Measurements from ENCODE around the gene ARAP2. TPM values are rescaled to one million over a fixed set of nuclear protein-coding genes. Genes with fewer than 3 reads are reported as not detected.

The ARAP2 gene
- total and polyA plus RNA-seq, 9 donors = 0.76 to 77.3 (median 5.9) TPM

- no peak overlapping the region for H3K27ac ChIP-seq
- H3K27me3 ChIP-seq = no peaks in the 10 kb centered on the region
- no peaks in the 10 kb centered on the region for H3K9me3 ChIP-seq
- WGBS, 3 donors = 41 to 54% (median 42%) methylated on average over 2 of the region's 2 CpGs
- H3K4me1 ChIP-seq (ENCODE audit: insufficient read depth) = no peaks in the 10 kb centered on the region
- no peak for DNase-seq
- intact Hi-C loops (cut with DNase I) = no loop called here
- no peak overlapping the region for H3K4me3 ChIP-seq
- H3K36me3 ChIP-seq = no peaks in the 10 kb centered on the region
- no peak for TF ChIP-seq EP300 (IDR thresholded peaks at IDR 0.05)
- no peak for TF ChIP-seq POLR2A (IDR thresholded peaks at IDR 0.05)
- no peak for TF ChIP-seq CTCF (IDR thresholded peaks at IDR 0.05)
Observed at GRCh38 chr4:36039026-36039425, 205.3 kb downstream of the ARAP2 start.

- no peaks in the 10 kb centered on the region for H3K36me3 ChIP-seq
- intact Hi-C loops (cut with DNase I) = no loop called here
- DNase-seq = no peak
- no peaks in the 10 kb centered on the region for H3K4me1 ChIP-seq (ENCODE audit: insufficient read depth)
- no peaks in the 10 kb centered on the region for H3K9me3 ChIP-seq
- no peak overlapping the region for H3K27ac ChIP-seq
- no peaks in the 10 kb centered on the region for H3K27me3 ChIP-seq
- WGBS, 3 donors = 63 to 68% (median 65%) methylated on average over 1 of the region's 1 CpG
- no peak for TF ChIP-seq EP300 (IDR thresholded peaks at IDR 0.05)
- TF ChIP-seq POLR2A (IDR thresholded peaks at IDR 0.05) = no peak
- no peak for TF ChIP-seq CTCF (IDR thresholded peaks at IDR 0.05)
- no peak overlapping the region for H3K4me3 ChIP-seq
Observed at GRCh38 chr4:36038491-36038890, 205.8 kb downstream of the ARAP2 start.

- no peaks in the 10 kb centered on the region for H3K9me3 ChIP-seq
- TF ChIP-seq POLR2A (IDR thresholded peaks at IDR 0.05) (no peak), EP300 (IDR thresholded peaks at IDR 0.05) (no peak)
- H3K27ac ChIP-seq = no peak overlapping the region
- no peaks in the 10 kb centered on the region for H3K27me3 ChIP-seq
- H3K4me3 ChIP-seq = no peak overlapping the region
- DNase-seq = no peak
- intact Hi-C loops (cut with DNase I) = no loop called here
- no peaks in the 10 kb centered on the region for H3K4me1 ChIP-seq (ENCODE audit: insufficient read depth)
- no peaks in the 10 kb centered on the region for H3K36me3 ChIP-seq
Observed at GRCh38 chr4:36037127-36037526, 207.2 kb downstream of the ARAP2 start.

GRCh38 chr4:36029951-36030350 is 214.4 kb downstream of the ARAP2 start:
- H3K36me3 ChIP-seq = no peaks in the 10 kb centered on the region
- no peak overlapping the region for H3K4me3 ChIP-seq
- TF ChIP-seq CTCF (IDR thresholded peaks at IDR 0.05) = no peak
- H3K27ac ChIP-seq = no peak overlapping the region
- no peaks in the 10 kb centered on the region for H3K4me1 ChIP-seq (ENCODE audit: insufficient read depth)
- H3K9me3 ChIP-seq = no peaks in the 10 kb centered on the region
- no peaks in the 10 kb centered on the region for H3K27me3 ChIP-seq
- no peak for DNase-seq
- intact Hi-C loops (cut with DNase I) = no loop called here

- no peaks in the 10 kb centered on the region for H3K4me1 ChIP-seq (ENCODE audit: insufficient read depth)
- WGBS, 3 donors = 34 to 44% (median 44%) methylated on average over 5 of the region's 5 CpGs
- H3K9me3 ChIP-seq = no peaks in the 10 kb centered on the region
- TF ChIP-seq EP300 (IDR thresholded peaks at IDR 0.05) (no peak), POLR2A (IDR thresholded peaks at IDR 0.05) (no peak), CTCF (IDR thresholded peaks at IDR 0.05) (no peak)
- intact Hi-C loops (cut with DNase I) = no loop called here
- no peaks in the 10 kb centered on the region for H3K27me3 ChIP-seq
- no peaks in the 10 kb centered on the region for H3K36me3 ChIP-seq
- no peak overlapping the region for H3K4me3 ChIP-seq
- no peak overlapping the region for H3K27ac ChIP-seq
- no peak for DNase-seq
Observed at GRCh38 chr4:36027203-36027602, 217.1 kb downstream of the ARAP2 start.
